T-helper 9 cell (primary cell): ENCODE measurements around the gene ARRDC2.
"Not testable (repeated sequence)": the region's sequence is repeated elsewhere in the genome, so short reads cannot be mapped to it uniquely, and the experiment has no call there.

Experiments used
- DNase-seq: peaks from one replicate; pipeline ENCODE4 v3.0.0-alpha.2; 2020

The ARRDC2 gene

GRCh38 chr19:17993076-17993813 is 14.7 kb upstream of the ARRDC2 start:
- DNase-seq, result no peak

- DNase-seq, result peak; percentile 85
Measured at GRCh38 chr19:17996826-17997316, 11.1 kb upstream of the ARRDC2 start.

DNA sequence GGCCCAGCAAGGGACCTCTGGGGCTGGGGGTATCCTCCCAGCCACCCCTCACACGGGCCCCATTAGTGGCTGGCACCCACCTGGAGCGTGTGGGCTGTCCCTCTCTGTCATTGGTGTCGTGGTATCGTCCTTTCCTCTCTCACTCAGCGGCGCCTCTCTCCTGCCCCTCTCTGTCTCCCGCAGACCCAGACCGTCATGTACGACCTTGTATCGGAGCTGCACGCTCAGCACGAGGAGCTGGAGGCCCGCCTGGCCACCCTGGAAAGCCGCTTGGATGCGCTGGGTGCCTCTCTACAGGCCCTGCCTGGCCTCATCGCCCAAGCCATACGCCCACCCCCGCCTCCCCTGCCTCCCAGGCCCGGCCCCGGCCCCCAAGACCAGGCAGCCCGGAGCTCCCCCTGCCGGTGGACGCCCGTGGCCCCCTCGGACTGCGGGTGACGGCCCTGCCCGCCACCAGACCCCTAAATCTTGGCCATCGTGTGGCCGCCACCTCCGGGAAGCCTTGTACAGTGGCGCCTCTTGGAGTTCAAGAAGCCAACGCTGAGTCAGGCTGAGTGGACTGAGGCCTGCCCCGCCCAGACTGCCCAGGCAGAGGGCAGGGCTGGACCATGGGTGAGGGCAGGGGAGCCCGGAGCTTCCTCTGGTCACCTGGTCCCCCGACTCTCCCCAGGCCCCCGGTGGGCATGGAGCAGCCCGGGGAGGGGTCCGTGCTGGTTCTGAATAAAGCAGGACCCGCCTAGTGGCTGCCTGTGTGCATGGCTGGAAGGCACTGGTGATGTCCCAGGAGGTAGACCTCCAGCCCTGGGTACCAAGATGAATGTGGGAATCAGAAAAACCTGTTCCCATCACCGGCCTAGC is 9.8 kb upstream of the ARRDC2 start:
- DNase-seq, result no peak

DNA sequence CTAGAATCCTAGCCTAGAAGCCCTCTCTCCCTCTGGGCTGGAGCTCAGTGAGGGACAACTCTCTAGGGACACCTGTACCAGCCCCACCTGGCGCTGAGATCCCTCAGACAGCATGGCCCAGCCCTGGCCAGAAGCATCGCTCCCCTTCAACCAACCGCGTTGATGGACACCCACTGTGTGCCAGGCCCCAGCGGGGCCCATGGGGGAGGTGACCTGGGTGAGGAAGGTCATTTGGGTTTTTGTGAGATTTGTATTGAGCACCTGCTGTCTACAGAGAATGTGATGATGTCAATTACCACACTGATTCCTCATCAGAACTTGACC is 9.2 kb upstream of the ARRDC2 start:
- no peak for DNase-seq

DNA sequence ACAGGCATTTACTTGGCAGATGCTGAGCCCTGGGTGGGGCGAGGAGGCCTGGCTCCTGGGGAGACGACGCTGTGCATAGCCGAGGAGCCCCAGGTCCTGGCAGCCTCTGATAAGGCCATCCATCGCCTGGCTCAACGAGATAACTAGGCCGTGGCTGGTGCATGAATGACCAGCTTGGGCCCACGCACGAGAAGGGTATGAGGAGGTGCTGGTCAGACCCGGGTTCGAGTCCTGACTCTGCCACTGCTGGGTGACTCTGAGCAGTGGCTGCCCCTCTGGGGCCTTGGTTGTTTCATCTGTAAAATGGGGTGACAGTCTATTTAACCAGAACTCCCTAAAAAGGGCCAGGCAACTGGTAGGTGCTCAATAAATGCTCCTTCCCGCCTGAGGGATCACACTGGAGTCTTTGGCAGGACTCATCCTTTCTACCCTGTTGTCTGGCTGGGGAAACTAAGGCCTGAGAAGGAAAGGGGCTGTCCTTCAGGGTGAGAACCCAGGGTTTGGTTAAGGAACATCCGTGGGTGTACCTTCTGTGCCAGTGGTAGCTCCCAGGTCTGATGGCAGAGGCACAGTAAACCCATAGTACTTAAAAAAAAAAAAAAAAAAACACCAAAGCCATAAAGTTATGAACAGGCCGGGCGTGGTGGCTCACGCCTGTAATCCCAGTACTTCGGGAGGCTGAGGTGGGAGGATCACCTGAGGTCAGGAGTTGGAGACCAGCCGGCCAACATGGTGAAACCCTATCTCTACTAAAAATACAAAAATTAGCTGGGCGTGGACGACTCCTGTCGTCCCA is 8.1 kb upstream of the ARRDC2 start:
- no peak for DNase-seq

GRCh38 chr19:18000480-18000914 is 7.5 kb upstream of the ARRDC2 start:
- no peak for DNase-seq

DNA sequence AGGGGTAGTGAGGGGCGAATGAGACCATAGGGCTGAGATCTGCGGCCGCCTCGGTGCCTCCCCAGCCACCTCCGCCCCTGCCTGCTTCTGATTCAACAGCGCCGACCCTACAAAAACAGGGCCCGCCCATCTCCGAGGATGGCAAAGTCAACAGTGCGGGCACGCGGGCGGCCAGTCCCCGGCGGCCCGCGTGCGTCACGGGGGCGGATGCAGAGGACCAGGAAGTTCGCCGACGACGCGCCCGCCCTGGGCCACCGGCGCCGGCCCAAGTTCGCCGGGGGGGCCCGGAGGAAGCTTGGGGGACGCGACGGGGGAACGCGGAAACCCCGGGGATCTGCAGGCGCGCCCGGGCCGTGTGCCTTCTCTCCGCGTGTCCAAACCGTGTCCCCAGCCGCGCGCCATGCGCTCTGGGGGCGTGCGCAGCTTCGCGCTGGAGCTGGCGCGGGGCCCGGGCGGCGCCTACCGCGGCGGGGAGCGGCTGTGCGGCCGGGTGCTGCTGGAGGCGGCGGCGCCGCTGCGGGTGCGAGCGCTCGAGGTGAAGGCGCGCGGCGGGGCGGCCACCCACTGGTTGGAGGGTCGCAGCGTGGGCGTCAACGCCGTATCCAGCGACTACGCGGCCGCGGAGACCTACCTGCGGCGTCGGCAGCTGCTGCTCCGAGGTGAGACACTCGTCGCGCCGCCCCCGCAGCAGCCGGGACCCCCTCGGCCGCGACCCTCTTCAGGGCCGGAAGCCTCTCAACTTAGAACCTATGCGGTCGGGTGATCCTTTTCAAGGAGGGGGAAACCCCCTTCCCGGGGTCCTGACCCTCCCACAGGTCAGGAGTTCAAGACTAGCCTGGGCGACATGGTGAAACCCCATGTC is 6.8 kb upstream of the ARRDC2 start:
- peak; percentile 92 for DNase-seq

- no peak for DNase-seq
Measured at GRCh38 chr19:18001777-18002345, 6.1 kb upstream of the ARRDC2 start.

- DNase-seq, result no peak
Measured at GRCh38 chr19:18002347-18002850, 5.6 kb upstream of the ARRDC2 start.

DNA sequence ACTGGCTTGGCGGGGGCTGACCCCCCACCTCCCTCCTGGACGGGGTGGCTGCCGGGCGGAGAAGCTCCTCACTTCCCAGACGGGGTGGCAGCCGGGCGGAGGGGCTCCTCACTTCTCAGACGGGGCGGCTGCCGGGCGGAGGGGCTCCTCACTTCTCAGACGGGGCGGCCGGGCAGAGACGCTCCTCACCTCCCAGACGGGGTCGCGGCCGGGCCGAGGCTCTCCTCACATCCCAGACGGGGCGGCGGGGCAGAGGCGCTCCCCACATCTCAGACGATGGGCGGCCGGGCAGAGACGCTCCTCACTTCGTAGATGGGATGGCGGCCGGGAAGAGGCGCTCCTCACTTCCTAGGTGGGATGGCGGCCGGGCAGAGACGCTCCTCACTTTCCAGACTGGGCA is 2.2 kb upstream of the ARRDC2 start:
- not testable (repeated sequence) for DNase-seq

DNA sequence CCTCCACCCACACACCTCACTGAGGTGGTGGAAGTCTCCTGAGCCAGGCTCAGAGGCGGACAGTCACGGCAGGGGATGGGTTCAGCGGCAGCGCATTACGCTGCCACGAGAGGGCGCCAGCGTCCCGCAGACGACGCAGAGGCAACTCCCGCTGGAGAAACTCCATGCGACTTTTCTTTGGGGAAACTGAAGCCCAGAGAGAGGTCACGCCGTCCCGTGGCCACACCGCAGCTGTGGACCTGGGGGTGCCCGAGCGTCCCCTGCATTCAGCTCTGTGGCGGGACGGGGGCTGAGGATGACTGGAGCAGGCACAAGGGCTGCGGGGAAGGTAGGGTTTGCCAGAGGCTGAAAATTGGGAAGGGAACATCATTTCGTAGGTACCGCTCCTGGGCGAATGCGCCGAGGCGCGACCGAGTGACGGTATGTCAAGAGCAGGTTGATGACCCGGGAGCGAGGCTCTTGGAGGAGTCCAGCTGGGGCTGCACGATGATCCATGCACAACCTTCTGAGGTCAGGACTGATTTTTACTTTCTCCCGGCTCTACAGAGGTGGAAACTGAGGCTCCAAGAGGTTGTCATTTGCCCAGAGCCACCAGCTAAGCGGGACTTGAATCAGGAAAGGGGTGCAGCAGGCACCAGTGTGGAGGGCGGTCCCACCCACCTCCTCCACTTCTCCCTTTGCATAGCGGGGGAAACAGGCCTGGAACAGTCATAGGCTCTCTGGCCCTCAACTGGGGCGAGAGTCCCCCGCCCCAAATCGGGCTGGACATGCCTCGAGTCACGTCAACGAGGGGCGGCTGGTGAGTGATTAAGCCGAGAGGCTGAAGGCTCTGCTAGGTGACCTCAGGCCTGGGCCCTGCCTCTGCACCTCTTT is 690 bp upstream of the ARRDC2 start:
- DNase-seq, result peak; percentile 80

- DNase-seq, result no peak
Measured at GRCh38 chr19:18008814-18009213, 844 bp downstream of the ARRDC2 start.

DNA sequence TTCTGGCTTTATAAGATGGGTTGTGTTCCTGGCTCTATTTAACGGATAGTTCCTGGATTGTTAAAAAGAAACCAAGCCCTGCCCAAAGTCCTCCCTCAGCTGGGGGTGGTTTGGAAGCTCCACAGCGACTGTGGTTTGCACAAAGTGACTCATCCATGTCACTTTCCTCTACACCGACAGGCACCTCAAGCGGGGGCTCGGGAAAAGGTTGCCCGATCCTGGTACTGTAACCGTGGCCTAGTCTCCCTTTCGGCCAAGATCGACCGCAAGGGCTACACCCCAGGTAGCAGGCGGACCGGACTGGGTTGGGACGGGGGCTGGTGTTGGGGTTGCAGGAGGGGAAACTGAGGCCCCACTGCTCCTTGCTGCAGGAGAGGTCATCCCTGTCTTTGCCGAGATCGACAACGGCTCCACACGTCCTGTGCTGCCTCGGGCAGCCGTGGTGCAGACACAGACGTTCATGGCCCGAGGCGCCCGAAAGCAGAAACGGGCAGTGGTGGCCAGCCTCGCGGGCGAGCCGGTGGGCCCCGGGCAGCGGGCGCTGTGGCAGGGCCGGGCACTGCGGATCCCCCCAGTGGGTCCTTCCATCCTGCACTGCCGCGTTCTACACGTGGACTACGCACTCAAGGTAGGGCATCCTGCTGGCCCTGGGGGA is 1.6 kb downstream of the ARRDC2 start:
- no peak for DNase-seq

- DNase-seq, result no peak
Measured at GRCh38 chr19:18010149-18010548, 2.2 kb downstream of the ARRDC2 start.

GRCh38 chr19:18013210-18014111 is 5.5 kb downstream of the ARRDC2 start:
- no peak for DNase-seq

- DNase-seq, result no peak
Measured at GRCh38 chr19:18014197-18014596, 6.2 kb downstream of the ARRDC2 start.

DNA sequence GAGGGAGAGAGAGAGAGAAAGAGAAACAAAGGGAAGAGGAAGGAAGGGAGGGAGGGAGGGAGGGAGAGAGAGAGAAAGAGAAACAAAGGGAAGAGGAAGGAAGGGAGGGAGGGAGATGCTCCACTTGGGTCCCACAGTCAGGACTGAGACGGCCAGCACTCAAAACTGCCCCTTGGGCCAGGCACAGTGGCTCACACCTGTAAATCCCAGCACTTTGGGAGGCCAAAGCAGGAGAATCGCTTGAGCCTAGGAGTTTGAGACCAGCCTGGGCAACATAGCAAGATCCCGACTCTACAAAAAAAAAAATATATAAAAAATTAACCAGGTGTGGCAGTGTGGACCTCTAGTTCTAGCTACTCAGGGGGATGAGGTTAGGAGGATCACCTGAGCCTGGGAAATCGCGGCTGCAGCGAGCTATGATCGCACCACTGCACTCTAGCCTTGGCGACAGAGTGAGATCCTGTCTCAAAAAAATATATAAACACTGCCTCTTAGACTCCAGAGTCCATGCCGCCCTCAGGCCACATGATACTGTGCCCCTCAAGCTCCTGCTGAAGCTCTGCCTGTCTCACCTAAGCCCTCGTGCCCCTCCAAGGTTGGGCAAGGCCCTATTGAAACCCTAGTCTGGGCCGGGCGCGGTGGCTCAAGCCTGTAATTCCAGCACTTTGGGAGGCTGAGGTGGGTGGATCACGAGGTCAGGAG is 8.4 kb downstream of the ARRDC2 start:
- DNase-seq, result no peak
